ENCODE measurements around the gene MPEG1.

Gene MPEG1

DNA sequence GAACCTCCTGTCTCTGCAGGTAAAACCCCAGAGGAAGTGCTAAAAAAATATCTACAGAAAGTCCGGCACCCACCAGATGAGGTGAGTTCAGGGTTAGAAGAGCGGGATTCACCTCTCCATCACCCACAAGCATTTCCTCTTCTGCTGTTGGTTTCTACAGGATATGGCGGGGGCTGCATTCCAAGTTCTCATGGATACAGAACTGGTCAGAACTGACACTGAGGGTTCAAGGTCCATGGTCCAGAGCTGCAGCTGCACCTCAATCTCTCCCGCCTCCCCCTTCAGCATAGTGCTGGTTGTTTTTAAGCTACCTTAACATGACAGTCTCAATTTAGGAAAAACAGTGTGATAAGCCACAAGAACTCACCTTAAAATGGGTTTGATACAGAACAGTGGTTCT lies 21.6 kb downstream of the MPEG1 start:
- no peak for DNase-seq (ENCODE audit: low read depth in 3 of 3, low spot score in 1 of 3)

DNA sequence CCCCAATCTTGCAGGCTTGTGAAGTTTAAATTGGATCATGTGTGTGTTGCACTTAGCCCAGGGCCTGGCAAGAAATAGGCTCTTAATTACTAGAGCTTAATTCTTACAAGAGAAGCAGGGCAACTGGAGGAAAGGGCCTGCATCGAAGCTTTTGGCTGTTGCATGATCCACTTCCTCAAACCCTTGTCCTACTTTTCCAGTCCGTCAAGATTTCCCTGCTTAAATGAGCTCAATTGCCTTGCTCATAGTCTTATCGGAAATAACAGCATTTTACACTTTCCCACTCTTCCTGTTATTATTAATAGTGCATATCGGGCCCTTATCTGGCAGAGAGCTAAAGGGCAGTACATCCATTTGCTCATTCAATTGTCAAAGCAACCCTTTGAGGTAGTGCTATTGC lies 22.7 kb downstream of the MPEG1 start:
- DNase-seq (ENCODE audit: low read depth in 3 of 3, low spot score in 1 of 3), result no peak

DNA sequence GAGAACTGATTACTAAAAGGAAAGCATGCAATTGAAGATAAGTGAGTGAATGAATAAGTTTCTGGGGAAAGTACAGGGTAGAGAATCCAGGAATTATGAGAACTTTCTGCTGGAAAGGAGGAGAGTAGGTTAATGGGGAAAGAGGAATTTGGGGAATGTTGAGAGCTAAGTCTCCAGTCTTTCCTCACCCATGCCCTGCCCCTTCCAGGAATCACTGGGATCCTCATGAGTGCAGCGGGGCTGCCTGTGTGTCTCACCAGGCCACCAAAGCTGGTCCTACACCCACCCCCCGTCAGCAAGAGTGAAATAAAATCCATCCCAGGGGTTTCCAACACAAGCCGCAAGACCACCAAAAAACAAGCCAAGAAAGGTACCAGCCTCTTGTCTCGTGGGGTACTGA lies 23.8 kb downstream of the MPEG1 start:
- DNase-seq (ENCODE audit: low read depth in 3 of 3, low spot score in 1 of 3), result no peak

DNA sequence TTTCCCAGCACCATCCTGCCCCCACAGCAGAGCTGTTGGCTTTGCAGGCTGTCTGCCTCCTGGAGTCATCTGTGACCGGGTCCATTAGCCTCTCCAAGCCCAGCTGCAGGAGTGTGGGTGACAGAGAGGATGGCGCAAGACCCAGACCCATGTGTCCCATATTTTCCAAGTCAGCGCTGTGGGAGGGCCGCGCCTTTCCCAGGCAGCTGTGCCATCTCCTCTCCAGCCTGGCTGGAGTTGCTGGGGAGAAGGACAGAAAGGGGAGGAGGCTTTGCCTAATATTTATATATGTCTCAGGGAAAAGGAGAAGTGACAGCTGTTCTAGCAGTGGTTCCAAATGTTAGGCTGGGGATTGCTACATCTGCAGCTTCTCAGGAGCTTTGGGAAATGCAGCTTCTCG lies 25.1 kb downstream of the MPEG1 start:
- no peak for DNase-seq (ENCODE audit: low read depth in 3 of 3, low spot score in 1 of 3)

DNA sequence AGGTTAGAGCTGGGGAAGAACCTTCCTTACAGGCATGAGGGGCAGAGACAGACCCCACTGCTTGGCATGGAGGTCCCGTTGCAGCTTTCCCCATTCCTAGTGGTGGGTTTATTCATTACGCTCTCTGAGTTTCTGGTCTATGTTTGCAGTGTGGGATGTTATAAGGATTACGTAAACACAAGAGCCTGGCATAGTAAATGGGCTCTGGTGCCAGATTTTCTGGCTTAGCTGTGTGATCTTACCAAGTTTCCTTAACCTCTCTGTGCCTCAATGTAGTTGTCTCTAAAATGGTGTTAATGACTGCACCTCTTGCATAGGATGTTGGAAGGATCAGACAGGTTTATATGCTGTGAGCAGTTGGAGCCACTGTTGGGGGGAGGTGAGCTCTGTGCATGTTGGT lies 25.7 kb downstream of the MPEG1 start:
- DNase-seq (ENCODE audit: low read depth in 3 of 3, low spot score in 1 of 3), result no peak

DNA sequence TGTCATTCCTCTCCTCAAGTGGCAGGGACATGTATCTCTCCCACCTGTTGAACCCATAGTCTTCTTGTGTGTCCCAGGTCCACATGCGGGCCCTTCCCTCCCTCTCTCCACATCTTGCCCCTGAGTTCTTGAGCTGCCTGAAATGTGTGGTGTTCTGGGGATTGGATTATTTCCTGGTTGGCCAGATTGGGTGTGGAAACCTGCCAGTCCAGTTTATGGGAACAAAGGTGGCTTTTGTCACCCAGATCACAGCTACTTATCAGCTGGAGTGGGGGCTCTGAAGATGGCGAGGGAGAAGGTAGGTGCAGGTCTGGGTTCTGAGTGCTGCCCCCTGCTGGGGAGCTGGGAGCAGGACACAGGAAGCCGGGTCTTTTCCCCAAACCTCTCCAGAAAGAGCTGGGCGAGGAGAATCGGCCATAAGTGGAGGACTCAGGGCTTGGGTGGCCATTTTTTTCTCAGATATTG lies 26.6 kb downstream of the MPEG1 start:
- DNase-seq (ENCODE audit: low read depth in 3 of 3, low spot score in 1 of 3), result peak in 1 of 3 donors; percentile 45

DNA sequence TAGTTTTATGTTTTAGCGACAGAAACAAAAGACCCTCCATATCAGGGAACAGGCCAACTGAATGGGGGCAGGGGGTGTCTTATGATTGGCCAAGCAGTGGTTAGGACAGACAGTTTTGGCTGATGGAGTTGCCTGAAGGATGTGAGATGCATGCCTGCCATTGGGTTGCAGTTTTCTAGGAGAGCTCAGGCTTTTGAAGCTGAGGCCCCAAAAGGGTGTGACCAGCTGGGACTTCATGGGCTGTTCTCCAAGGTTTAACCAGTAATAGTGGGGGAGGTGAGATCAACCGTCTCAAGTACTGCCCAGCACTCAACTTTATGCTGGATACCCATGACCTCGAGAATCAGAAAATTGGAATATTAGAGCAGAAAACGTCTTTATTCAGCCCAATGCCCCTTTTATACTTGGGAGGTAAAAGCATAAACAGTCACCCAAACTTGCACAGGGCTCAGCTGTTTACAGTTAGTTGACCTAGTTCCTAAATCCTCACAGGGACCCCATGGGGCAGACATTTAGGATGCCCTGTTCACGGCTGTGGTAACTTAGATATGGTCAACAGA lies 27.3 kb downstream of the MPEG1 start:
- DNase-seq (ENCODE audit: low read depth in 3 of 3, low spot score in 1 of 3), result no peak

DNA sequence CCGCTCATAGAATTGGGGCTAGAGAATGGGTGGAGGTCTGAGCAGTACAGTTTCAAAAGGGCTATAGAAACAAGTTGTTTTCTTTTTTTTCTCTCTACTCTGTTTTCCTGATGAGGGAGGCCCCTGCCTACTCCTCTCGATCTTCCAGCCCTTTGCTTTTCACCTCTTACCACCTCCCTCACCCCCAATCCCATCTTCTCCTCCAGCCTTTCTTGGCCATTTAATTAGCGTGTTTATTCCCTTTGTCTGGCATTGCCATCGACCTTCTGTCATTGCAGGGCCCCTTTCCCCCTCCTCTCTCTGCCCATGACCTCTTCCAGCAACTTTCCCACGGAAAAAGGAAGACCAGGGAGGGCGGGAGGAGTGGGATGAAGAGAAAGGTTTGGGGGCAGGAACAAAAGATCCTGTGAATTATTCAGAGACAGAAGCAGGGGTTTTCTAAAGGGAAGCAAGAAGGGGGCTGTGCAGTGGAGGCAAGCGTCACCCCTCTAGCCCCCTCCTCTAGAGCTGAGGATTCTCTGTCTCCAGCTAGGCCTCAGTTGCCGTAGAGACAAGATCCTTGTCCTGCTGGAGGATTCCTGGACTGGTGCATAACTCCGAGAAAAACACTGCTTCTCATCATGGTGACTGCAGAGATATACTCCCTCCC lies 27.9 kb downstream of the MPEG1 start:
- DNase-seq (ENCODE audit: low read depth in 3 of 3, low spot score in 1 of 3), result no peak

DNA sequence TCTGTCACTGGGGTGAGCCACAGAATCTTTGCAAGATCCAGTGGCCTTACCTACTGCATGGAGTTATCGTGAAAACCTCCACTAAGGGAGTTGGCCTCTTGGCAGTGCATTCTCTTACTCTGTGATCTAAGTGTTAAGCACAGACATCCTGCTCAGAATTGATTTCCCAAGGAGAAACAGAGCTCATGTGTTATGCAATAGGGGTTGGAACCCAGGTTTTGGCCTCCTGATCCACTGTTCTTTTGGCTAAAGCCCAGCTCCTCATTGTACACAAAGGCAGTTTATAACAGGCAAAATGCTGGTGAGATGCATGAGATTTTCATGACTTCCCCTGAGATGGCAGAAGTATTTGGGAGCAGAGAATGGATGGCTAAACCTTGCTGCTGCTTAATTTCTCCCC lies 29.0 kb downstream of the MPEG1 start:
- no peak for DNase-seq (ENCODE audit: low read depth in 3 of 3, low spot score in 1 of 3)

DNA sequence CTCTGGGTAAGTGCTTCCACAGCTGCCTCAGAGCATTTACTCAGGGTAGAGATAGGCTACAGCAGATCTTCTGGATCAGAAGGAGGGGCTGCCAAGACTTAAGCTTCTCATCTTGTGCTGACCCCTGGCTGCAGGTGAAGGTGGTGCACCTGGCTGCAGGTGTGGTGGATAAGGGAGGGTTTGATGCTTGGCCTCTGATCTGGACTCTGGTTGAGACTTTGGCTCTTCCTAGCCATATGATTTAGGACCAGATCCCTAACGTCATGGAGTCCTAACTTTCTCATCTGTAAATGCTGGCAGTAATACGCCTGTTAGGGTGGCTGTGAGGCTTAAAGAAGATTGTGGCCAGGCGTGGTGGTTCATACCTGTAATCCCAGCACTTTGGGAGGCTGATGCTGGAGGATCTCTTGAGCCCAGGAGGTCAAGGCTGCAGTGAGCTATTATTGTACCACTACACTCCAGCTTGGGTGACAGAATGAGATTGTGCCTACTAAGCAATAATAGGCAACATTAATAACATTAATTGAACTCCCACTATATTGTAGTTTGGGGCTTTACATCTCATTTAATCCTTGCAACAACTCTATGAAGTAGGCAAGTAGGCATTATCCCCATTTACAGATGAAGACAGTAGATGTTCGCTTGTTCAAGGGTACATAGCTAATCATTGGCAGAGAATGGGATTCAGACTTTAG lies 30.1 kb downstream of the MPEG1 start:
- DNase-seq (ENCODE audit: low read depth in 3 of 3, low spot score in 1 of 3), result no peak

DNA sequence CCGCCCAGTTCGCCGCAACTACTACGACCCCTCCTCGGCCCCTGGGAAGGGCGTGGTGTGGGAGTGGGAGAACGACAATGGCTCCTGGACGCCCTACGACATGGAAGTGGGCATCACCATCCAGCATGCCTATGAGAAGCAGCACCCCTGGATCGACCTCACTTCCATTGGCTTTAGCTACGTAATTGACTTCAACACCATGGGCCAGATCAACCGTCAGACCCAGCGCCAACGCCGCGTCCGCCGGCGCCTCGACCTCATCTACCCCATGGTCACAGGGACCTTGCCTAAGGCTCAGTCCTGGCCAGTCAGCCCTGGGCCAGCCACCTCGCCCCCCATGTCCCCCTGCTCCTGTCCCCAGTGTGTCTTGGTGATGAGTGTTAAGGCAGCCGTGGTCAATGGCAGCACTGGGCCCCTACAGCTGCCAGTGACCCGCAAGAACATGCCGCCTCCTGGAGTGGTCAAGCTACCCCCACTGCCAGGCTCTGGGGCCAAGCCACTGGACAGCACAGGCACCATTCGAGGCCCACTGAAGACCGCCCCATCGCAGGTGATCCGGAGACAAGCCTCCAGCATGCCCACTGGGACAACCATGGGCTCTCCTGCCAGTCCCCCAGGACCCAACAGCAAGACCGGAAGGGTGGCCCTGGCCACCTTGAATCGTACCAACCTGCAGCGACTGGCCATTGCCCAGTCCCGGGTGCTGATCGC lies 30.8 kb downstream of the MPEG1 start:
- no peak for DNase-seq (ENCODE audit: low read depth in 3 of 3, low spot score in 1 of 3)

DNA sequence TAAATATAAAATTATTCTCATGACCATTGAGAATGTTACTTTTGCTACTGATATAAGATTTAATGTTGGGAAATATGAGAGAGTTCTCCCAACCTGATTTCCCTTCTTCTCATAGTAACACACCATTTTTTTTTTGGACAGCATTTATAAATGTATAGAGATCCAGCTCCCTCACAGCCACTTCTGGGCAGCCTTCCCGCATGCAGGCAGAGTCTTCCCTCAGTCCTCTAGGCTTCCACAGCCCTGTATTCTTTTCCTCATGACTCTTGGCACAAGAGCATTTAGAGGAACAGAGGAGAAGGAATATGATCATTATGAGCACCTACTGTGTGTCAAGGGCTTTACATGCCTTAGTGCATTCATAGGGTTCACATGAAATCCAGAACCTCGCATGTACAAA lies 31.8 kb downstream of the MPEG1 start:
- DNase-seq (ENCODE audit: low read depth in 3 of 3, low spot score in 1 of 3), result no peak

DNA sequence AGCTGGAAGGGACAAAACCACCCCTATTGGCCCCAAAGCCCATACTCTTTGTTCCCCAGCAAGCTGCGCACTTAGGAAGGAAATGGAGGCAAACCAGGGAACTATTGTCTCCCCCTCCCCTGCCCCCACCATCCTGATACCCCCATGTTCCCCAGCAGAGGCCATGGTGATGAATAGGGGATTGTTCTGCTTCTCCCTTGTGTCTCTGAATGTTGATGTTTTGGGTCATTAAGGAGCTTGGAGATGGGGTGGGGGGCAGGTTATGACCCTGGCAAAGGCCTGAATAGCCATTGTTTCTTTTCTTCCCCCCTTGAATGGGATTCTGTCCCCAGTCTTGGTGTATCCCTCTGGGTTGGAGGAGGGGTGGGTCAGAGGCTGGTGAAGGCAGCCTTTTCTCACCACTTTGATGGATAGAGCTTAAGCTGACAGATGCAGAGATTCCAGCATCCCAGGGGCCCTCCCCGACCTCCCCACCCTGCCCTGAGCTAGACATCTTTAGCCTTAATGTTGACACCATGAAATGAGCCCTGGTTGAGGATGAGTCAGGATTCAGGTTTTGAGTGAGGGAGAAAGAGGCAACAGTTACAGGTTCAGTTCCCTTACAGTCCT lies 32.5 kb downstream of the MPEG1 start:
- no peak for DNase-seq (ENCODE audit: low read depth in 3 of 3, low spot score in 1 of 3)

DNA sequence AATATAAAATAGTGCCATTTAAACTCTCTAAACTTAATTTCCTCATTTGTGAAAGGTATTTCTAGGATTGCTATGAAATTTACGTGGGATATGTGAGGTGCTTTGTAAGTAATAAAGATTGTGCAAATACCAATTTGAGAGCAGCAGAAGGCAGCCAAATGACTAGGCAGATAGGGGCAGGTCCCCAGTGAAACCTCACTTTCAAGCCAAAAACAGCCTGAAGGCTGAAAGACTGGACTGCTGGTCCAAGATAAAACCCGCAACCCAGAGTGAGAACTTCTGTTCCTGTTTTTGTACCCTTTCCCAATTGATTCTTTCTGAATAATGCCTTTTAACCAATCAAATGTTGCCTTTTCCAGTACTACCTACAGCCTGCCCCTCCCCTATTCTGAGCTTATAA lies 33.6 kb downstream of the MPEG1 start:
- no peak for DNase-seq (ENCODE audit: low read depth in 3 of 3, low spot score in 1 of 3)

DNA sequence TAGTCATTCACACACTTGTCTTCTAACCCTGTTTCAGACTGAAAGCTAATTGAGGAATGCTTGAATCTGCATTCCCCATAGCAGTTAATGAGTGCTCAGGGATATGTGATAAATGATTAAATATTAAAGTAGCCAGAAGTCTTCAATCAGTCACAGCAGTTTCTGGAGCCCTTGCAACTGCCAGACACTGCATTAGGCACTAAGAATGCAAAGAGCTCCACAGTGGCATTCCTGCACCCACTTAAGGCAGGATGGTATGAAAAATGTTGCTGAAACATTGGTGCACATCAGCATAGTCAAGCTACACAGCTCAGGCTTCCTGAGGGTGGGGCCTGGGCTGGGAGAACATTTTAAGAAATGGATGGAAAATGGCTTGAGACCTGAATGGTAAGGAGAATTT lies 34.3 kb downstream of the MPEG1 start:
- DNase-seq (ENCODE audit: low read depth in 3 of 3, low spot score in 1 of 3), result no peak

DNA sequence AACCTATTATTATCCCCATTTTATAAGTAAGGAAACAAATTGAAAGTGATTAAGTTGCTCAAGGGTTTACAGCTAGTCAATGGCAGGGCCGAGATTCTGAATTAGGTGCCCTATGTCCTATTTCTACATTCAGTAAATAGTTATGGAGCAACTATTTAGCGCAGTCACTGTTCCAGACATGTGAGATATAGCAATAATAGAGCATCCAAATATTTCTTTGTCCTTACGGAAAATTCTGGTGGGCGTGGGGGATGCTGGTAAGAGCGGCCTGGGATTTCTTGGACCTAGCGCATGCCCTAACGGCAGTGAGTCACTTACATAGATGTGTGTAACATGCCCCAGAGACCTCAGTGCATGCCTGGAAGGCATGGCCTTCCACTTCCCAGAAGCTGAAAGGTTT lies 36.4 kb downstream of the MPEG1 start:
- DNase-seq (ENCODE audit: low read depth in 3 of 3, low spot score in 1 of 3), result no peak

DNA sequence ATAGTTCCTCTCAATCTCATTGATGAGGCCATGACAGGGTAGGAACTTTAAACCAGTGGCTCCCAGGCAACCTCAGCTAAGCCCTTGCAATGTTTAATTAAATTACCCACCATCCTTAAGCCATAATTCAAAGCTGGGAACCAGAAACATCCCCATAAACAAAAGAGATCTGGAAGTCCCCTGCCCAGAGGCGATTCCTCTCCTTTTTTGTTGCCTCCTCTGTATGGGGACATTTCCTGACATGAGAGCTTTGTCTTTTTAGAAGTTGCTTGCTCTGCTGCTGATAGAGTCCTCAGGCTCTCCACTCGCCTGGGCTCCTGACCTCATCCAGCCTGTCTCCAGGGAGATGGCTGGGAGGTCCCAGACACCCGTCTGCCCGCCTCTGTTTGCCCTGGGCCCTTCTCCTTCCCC lies 37.6 kb downstream of the MPEG1 start:
- no peak for DNase-seq (ENCODE audit: low read depth in 3 of 3, low spot score in 1 of 3)

DNA sequence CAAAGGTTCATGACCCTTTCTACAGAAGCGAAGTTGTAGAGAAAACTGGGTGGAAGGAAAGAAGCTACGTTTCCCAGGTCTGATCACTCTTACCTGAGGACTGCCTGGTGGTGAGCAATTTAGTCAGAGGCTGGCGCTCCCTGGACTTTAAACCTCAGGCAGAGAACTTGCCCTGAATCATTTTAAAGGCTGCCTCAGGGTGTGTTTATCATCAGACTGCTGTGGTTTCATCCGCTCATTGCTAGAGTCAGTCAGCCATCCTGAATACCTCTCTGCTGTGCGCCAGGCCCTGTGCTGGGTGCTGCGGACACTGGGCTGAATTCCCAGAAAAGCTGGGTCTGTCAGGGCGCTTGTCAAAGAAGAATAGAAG lies 38.1 kb downstream of the MPEG1 start:
- DNase-seq (ENCODE audit: low read depth in 3 of 3, low spot score in 1 of 3), result no peak

DNA sequence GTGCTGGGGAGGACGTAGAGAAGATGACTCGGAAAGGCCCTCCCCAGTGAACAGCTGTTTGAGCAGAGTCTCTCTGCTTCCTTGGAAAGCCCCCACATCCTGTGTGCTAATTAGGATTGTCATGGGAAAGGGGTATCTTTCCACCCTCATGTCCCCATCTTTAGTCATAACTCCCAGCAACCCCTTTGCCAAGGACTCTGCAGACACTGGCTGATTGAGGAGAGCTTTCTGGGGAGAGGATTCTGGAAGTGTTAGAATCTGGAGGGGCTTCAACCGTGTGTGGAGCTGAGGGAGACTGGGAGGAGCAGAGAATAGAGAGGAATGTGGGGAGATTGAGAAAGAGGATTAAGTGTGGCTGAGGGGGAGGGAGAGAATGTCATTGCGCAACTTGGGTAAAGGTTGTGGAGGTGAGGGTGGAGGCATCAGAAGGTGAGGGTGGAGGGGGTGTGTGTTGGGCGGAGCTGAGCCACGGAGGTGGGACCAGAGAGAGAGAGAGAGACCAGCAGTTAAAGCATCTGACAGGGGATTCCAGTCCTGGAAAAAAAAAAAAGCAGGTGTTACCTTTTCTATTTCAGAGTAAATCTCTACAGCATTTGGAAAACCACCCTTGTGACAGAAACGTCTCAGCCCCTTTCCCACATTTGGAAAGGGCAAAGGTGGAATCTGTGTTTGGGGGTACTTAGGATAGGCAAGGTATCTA lies 38.6 kb downstream of the MPEG1 start:
- DNase-seq (ENCODE audit: low read depth in 3 of 3, low spot score in 1 of 3), result no peak

DNA sequence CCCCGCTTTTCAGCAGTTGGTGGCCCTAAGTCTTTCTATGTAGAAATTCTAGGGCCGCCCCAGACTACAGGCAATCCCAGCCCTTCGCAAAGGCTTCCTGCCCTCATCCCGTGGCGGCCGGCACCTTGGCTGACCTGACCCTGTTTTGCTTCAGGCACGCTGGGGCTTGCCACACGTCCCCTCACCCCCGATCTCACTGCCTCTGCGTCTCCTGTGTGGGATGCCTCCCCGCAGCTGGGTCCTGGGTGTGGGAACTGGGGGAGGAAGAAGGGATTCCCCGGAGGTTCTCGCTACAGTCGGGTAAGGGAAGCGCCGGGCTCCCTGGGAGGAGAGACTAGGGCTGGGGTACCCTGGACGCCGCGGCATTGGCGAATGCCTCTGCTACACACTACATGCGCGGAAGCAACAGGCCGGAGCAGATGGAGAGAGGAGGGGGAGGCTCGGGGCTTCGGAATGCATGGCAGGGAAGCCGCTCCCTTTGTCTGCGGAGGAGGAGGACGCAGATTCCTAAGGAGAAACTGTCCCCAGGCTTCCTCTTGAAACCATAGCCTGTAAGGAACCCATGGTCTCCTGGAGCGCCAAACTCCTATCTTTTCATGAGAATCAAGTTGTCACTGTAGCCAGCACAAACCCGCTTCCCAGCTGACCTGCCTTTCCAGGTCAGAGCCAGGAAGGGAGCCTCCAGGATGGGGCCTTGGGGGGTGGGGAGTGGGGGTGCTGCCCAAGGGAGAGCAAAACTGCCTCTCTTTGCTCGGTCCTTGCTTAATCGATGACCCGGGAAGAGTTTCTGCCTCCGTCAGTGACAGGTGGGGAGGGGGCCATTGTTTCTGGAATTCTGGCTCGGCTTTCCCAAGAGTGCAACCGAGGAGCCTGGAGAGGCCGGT lies 39.4 kb downstream of the MPEG1 start:
- no peak for DNase-seq (ENCODE audit: low read depth in 3 of 3, low spot score in 1 of 3)
